Smooth muscle cell (in vitro differentiated cells): ENCODE data around the gene IGF1R. TPM values are rescaled to one million over a fixed set of nuclear protein-coding genes. Genes with fewer than 3 reads are reported as not detected.

Experiments used
- DNase-seq: peaks from one replicate; lab custom pipeline; 2025; ENCODE audit not compliant: unreplicated experiment; lab: John Stamatoyannopoulos, UW
- H2AFZ ChIP-seq: fragments of 200-600 bp; sonication (generic); 2 replicates; pipeline ENCODE4 v1.6.0; 2016; ENCODE audit warnings: antibody characterized with exemption, low read depth, mild to moderate bottlenecking
- H3F3A ChIP-seq: fragments of 200-600 bp; sonication (generic); 2 replicates; pipeline ENCODE4 v1.6.0; 2017; ENCODE audit warnings: antibody characterized with exemption, low read depth
- H3K27ac ChIP-seq: fragments of 200-600 bp; sonication (generic); 2 replicates; pipeline ENCODE4 v1.5.1; 2016; ENCODE audit warnings: low read depth, mild to moderate bottlenecking
- H3K27me3 ChIP-seq: fragments of 200-600 bp; sonication (generic); 2 replicates; pipeline ENCODE4 v1.6.1; 2016; ENCODE audit warnings: low read depth, mild to moderate bottlenecking
- H3K36me3 ChIP-seq: fragments of 200-600 bp; sonication (generic); 2 replicates; pipeline ENCODE4 v1.5.1; 2016; ENCODE audit warnings: low read depth
- H3K4me1 ChIP-seq: fragments of 200-600 bp; sonication (generic); 2 replicates; pipeline ENCODE4 v1.5.1; 2016; ENCODE audit warnings: low read depth
- H3K4me2 ChIP-seq: fragments of 200-600 bp; sonication (generic); 2 replicates; pipeline ENCODE4 v1.6.0; 2016; ENCODE audit warnings: mild to moderate bottlenecking
- H3K4me3 ChIP-seq: fragments of 200-600 bp; sonication (generic); 2 replicates; pipeline ENCODE4 v1.5.1; 2016; ENCODE audit warnings: mild to moderate bottlenecking
- H3K79me2 ChIP-seq: fragments of 200-600 bp; sonication (generic); 2 replicates; pipeline ENCODE4 v1.6.0; 2016; ENCODE audit warnings: low read depth, mild to moderate bottlenecking
- H3K9ac ChIP-seq: fragments of 200-600 bp; sonication (generic); 2 replicates; pipeline ENCODE4 v1.6.0; 2016; ENCODE audit warnings: low read depth
- H3K9me3 ChIP-seq: fragments of 200-600 bp; sonication (generic); replicated peaks from 2 replicates; pipeline ENCODE4 v1.5.1; 2016; ENCODE audit warnings: low read depth
- H4K20me1 ChIP-seq: fragments of 200-600 bp; sonication (generic); 2 replicates; pipeline ENCODE4 v1.6.0; 2016; ENCODE audit warnings: low read depth
- WGBS: methylation state at CpG from one replicate; pipeline ENCODE4 v1.1.7; 2016; ENCODE audit warnings: low lambda C conversion rate; 5-methylcytosine and 5-hydroxymethylcytosine counted together
- polyA plus RNA-seq: library from polyadenylated mRNA; unstranded; fragments of >200 nt; fragmentation: Nextera tagmentation; extraction: Ambion mirVana; gene quantifications from 2 replicates; pipeline ENCODE4 v1.2.1, GENCODE V29; 2016
- total RNA-seq: library from RNA; depleted of rRNA; stranded (reverse); fragments of >200 nt; gene quantifications from 2 replicates; pipeline ENCODE4 v1.2.3, GENCODE V29; 2014
- TF ChIP-seq, protein P1 (sequence below): fragments of 200-600 bp; sonication (generic); IDR thresholded peaks from 2 replicates; pipeline ENCODE4 v1.5.1; 2017; ENCODE audit warnings: borderline replicate concordance, mild to moderate bottlenecking, antibody characterized with exemption; ENCODE audit not compliant: insufficient read depth, poor library complexity, severe bottlenecking

Gene IGF1R
- total and polyA plus RNA-seq, 2 experiments from 2014 or later: 14.0 to 70.2 TPM

DNA sequence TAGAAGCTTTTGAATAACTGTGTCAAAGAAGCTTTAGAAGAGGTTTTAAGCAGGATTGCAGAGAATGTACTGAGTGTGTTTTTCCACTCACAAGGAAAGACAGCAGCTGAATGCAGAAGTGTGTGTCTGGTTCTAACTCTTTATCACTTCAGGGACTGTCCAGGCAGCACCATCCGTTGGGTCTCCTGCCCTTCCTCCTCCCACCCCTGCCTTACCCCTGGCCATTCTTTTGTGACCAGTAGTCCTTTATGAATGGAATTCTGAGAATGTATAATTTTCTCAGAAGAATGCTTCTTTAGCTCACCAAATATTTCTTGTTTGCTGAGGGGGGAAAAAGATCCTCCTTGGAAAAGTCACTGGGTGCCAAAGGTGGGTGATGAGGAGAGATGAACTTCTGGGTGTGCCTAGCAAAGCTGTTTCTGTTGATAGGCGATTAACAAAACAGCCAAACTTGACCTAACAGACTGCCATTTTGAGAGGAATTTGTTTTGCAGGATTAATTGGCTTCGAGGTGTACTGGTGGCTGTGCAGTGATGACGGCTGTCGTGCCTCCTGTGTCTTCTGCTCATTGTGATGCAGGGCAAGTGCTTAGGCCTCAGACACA lies 70.9 kb downstream of the IGF1R start:
- TF ChIP-seq, protein P1, sequence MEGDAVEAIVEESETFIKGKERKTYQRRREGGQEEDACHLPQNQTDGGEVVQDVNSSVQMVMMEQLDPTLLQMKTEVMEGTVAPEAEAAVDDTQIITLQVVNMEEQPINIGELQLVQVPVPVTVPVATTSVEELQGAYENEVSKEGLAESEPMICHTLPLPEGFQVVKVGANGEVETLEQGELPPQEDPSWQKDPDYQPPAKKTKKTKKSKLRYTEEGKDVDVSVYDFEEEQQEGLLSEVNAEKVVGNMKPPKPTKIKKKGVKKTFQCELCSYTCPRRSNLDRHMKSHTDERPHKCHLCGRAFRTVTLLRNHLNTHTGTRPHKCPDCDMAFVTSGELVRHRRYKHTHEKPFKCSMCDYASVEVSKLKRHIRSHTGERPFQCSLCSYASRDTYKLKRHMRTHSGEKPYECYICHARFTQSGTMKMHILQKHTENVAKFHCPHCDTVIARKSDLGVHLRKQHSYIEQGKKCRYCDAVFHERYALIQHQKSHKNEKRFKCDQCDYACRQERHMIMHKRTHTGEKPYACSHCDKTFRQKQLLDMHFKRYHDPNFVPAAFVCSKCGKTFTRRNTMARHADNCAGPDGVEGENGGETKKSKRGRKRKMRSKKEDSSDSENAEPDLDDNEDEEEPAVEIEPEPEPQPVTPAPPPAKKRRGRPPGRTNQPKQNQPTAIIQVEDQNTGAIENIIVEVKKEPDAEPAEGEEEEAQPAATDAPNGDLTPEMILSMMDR: no peak
- Histone ChIP-seq H3K9ac (no peak overlapping the region), H3K27ac (peak overlapping the region; percentile 52), H3K36me3 (no peaks in the 10 kb centered on the region), H2AFZ (no peak overlapping the region), H3K27me3 (no peaks in the 10 kb centered on the region), H3K4me2 (peak overlapping the region; percentile 62), H3K4me1 (peaks cover 46% of the 10 kb centered on the region), H3K9me3 (no peaks in the 10 kb centered on the region), H3F3A (no peaks in the 10 kb centered on the region), H3K79me2 (peaks cover 98% of the 10 kb centered on the region), H3K4me3 (no peak overlapping the region), H4K20me1 (peaks cover 100% of the 10 kb centered on the region)
- DNase-seq: no peak
- 72% methylated on average over 5 of the region's 5 CpGs for WGBS

DNA sequence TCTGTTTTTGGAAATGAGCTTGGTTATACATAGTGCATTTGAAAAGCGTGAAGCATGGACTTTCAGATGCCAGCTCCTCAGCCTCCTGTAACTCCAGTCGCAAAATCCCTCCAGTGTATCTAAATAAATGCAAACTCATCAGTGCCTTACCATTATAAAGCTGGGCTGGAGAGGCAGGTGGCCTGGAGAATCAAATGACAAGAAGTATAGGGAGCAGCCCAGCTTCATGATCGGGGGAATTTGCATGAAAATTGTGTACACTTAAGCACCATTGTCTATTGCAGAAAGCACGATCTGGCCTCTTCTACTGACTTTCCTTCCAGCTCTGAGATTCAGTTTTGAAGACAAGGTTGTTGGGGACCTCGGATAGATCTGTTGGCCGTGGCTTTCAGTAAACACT lies 71.7 kb downstream of the IGF1R start:
- 92% methylated on average over 6 of the region's 6 CpGs for WGBS
- TF ChIP-seq, protein P1: no peak
- Histone ChIP-seq H3K36me3 (no peaks in the 10 kb centered on the region), H3K27ac (no peak overlapping the region), H3K27me3 (no peaks in the 10 kb centered on the region), H4K20me1 (peaks cover 100% of the 10 kb centered on the region), H3K9me3 (no peaks in the 10 kb centered on the region), H3K4me3 (no peak overlapping the region), H3K4me1 (peaks cover 38% of the 10 kb centered on the region), H2AFZ (no peak overlapping the region), H3F3A (no peaks in the 10 kb centered on the region), H3K4me2 (no peak overlapping the region), H3K79me2 (peaks cover 98% of the 10 kb centered on the region), H3K9ac (no peak overlapping the region)
- no peak for DNase-seq

GRCh38 chr15:98720577-98721565 lies 72.5 kb downstream of the IGF1R start:
- Histone ChIP-seq H3K36me3 (no peaks in the 10 kb centered on the region), H3K4me3 (no peak overlapping the region), H3K27me3 (no peaks in the 10 kb centered on the region), H3K9ac (no peak overlapping the region), H3K4me2 (no peak overlapping the region), H3F3A (no peaks in the 10 kb centered on the region), H3K4me1 (peaks cover 38% of the 10 kb centered on the region), H2AFZ (no peak overlapping the region), H3K79me2 (peaks cover 98% of the 10 kb centered on the region), H3K27ac (no peak overlapping the region), H3K9me3 (no peaks in the 10 kb centered on the region), H4K20me1 (peaks cover 95% of the 10 kb centered on the region)
- 91% methylated on average over 11 of the region's 11 CpGs for WGBS
- TF ChIP-seq, protein P1: no peak
- DNase-seq: no peak
